GM12878 (cell line): Measurements from ENCODE around the gene CFL2. TPM values are rescaled to one million over a fixed set of nuclear protein-coding genes. Genes with fewer than 3 reads are reported as not detected.

Source experiments
- ATAC-seq: fragments of 200-7000 bp; cut with Tn5 transposase; 3 replicates; pipeline ENCODE4 v1.9.1; 2020; ENCODE audit warnings: mild to moderate bottlenecking, moderate library complexity
- BruUV-seq: library from RNA; stranded (reverse); fragments of 400-500 nt; replicated peaks from 2 replicates; lab custom pipeline; 2021; lab: Mats Ljungman, UMichigan
- CTCF ChIA-PET: fragments of 300-600 bp; sonication (Branson Sonifier 250); formaldehyde crosslinking; extraction: SDS; loops from one replicate; lab custom pipeline; 2021; ENCODE audit warnings: inconsistent platforms; lab: Yijun Ruan, JAX
- POLR2A ChIA-PET: fragments of 350-600 bp; formaldehyde crosslinking; extraction: SDS; loops from one replicate; lab custom pipeline; 2021; ENCODE audit warnings: inconsistent platforms; lab: Charles Lee
- RAD21 ChIA-PET: fragments of 300-600 bp; sonication (Branson Sonifier 250); formaldehyde crosslinking; loops from one replicate; lab custom pipeline; 2023; ENCODE audit warnings: antibody characterized with exemption; ENCODE audit not compliant: unreplicated experiment; lab: Charles Lee
- SMC1A ChIA-PET: fragments of 300-600 bp; sonication (Branson Sonifier 250); formaldehyde crosslinking; loops from one replicate; lab custom pipeline; 2023; ENCODE audit not compliant: unreplicated experiment, uncharacterized antibody; lab: Charles Lee
- DNase-seq: peaks from one replicate; pipeline ENCODE4 v3.0.0-alpha.2; 2011; ENCODE audit warnings: low read depth, low spot score
- FAIRE-seq: peaks from 3 replicates; lab custom pipeline; 2011; peaks lifted over from hg19 to GRCh38; lab: Jason Lieb, UNC
- H2AFZ ChIP-seq: 2 replicates; pipeline ENCODE4 v1.6.0; 2011; ENCODE audit warnings: low read depth, low read length, control low read depth; ENCODE audit not compliant: control insufficient read depth
- H3K27ac ChIP-seq: 2 replicates; pipeline ENCODE4 v1.5.1; 2011; ENCODE audit warnings: control low read depth; ENCODE audit not compliant: control insufficient read depth, insufficient read depth
- H3K27me3 ChIP-seq, 2 experiments: replicated peaks in 1 of 2; 2 replicates each; pipeline versions ENCODE4 v1.6.0 to v1.6.1; 2011; ENCODE audit warnings: low read length in 1 of 2; ENCODE audit not compliant: control insufficient read depth in 2 of 2, insufficient read depth in 2 of 2
- H3K36me3 ChIP-seq, 2 experiments: 2 replicates each; pipeline ENCODE4 v1.5.1; 2011; ENCODE audit warnings: low read length in 1 of 2; ENCODE audit not compliant: control insufficient read depth in 2 of 2, insufficient read depth in 2 of 2
- H3K4me1 ChIP-seq: 2 replicates; pipeline ENCODE4 v1.6.1; 2011; ENCODE audit warnings: mild to moderate bottlenecking, low read length, moderate library complexity, mixed read lengths; ENCODE audit not compliant: control insufficient read depth, insufficient read depth
- H3K4me2 ChIP-seq: 2 replicates; pipeline ENCODE4 v1.6.0; 2011; ENCODE audit warnings: control low read depth; ENCODE audit not compliant: control insufficient read depth, insufficient read depth
- H3K4me3 ChIP-seq: fragments of 200-600 bp; sonication (generic); 2 replicates; pipeline ENCODE4 v1.5.1; 2016
- H3K79me2 ChIP-seq: 2 replicates; pipeline ENCODE4 v1.6.0; 2011; ENCODE audit warnings: low read length; ENCODE audit not compliant: control insufficient read depth, insufficient read depth
- H3K9ac ChIP-seq: 2 replicates; pipeline ENCODE4 v1.8.0; 2011; ENCODE audit warnings: low read length, control low read depth, mixed read lengths; ENCODE audit not compliant: control insufficient read depth, insufficient read depth
- H3K9me3 ChIP-seq: replicated peaks from 3 replicates; pipeline ENCODE4 v1.5.1; 2011; ENCODE audit warnings: mild to moderate bottlenecking, low read length; ENCODE audit not compliant: control insufficient read depth, insufficient read depth
- H4K20me1 ChIP-seq: 2 replicates; pipeline ENCODE4 v1.6.0; 2011; ENCODE audit not compliant: control insufficient read depth, insufficient read depth
- E4F1 ChIP-seq: fragments of 450-650 bp; IDR thresholded peaks from 2 replicates; pipeline ENCODE4 v1.6.1; 2018; ENCODE audit warnings: borderline replicate concordance, mild to moderate bottlenecking; ENCODE audit not compliant: partially characterized antibody
- TCF3 ChIP-seq: IDR thresholded peaks from 2 replicates; pipeline ENCODE4 v1.6.1; 2012; ENCODE audit warnings: low read depth, mild to moderate bottlenecking, low read length, borderline replicate concordance; ENCODE audit not compliant: insufficient read depth
- USF2 ChIP-seq: IDR thresholded peaks from 2 replicates; pipeline ENCODE4 v1.6.1; 2011; ENCODE audit warnings: low read depth, low read length, improper control_type of control experiment, borderline replicate concordance
- ZZZ3 ChIP-seq: IDR thresholded peaks from 2 replicates; pipeline ENCODE4 v1.6.1; 2011; ENCODE audit warnings: low read depth; ENCODE audit not compliant: control insufficient read depth, insufficient read length
- WGBS: methylation state at CpG from one replicate; pipeline ENCODE4 v1.1.6; 2016; ENCODE audit warnings: low lambda C conversion rate; ENCODE audit not compliant: insufficient replicate concordance, insufficient coverage; ENCODE audit errors: missing lambda C conversion rate; 5-methylcytosine and 5-hydroxymethylcytosine counted together
- in situ Hi-C: fragments of 300-500 bp; cut with MboI; formaldehyde crosslinking; loops from 9 replicates; pipeline ENCODE4 v1.14.3; 2018; ENCODE audit warnings: mixed read lengths
- intact Hi-C: fragments of 100-400 bp; cut with micrococcal nuclease; formaldehyde crosslinking; loops from one replicate; pipeline ENCODE4 v1.14.2; 2022; ENCODE audit not compliant: unreplicated experiment
- polyA plus RNA-seq, 11 experiments: library from polyadenylated mRNA; depleted of rRNA in 4 of 11; unstranded in 6 of 11; stranded (reverse) in 5 of 11; fragments of >200 nt; fragmentation: Nextera tagmentation in 4 of 11; fragmentation: Illumina TruSeq in 1 of 11; extraction: Ambion mirVana in 4 of 11; extraction: Trizol in 1 of 11; gene quantifications; 1 replicate in 1 of 11; 2 replicates in 10 of 11; pipeline versions ENCODE4 v1.2.1 to v1.2.3, GENCODE V29; 2011 to 2016; ENCODE audit warnings: inconsistent platforms in 2 of 11, missing spikeins in 2 of 11, low read depth in 1 of 11
- total RNA-seq, 4 experiments: library from RNA; depleted of rRNA in 3 of 4; stranded (reverse); fragments of >200 nt in 3 of 4; fragmentation: Illumina TruSeq in 1 of 4; extraction: Trizol in 1 of 4; gene quantifications; 2 replicates each; pipeline versions ENCODE4 v1.2.1 to v1.2.3, GENCODE V29; 2013 to 2021

Gene CFL2
- total and polyA plus RNA-seq, 10 of the 15 experiments (the other 5 are each of a cell fraction or from before 2014, with no cell fraction given) = 4.7 to 13.4 (median 8.4) TPM

- CTCF ChIA-PET = interaction anchor here (0.7 kb wide), 1 partner anchor 229 kb away, joined by 4 read pairs; no protein-coding TSS in a partner anchor
- FAIRE-seq (no peak), DNase-seq (no peak), ATAC-seq (no peak)
- no peak overlapping the region for H2AFZ ChIP-seq
- no peak overlapping the region for H3K27ac ChIP-seq
- H3K4me3 ChIP-seq = no peak overlapping the region
- no peaks in the 10 kb centered on the region for H3K27me3 ChIP-seq
- RAD21 ChIA-PET = no interaction called here
- POLR2A ChIA-PET = no interaction called here
- no peak overlapping the region for H3K9ac ChIP-seq
- no peak overlapping the region for H3K4me2 ChIP-seq
- no peaks in the 10 kb centered on the region for H4K20me1 ChIP-seq
- no peaks in the 10 kb centered on the region for H3K4me1 ChIP-seq
- 95% methylated on average over 2 of the region's 2 CpGs for WGBS
- no peaks in the 10 kb centered on the region for H3K9me3 ChIP-seq
- TF ChIP-seq ZZZ3 (no peak), E4F1 (no peak), USF2 (no peak), TCF3 (no peak)
- H3K79me2 ChIP-seq = no peaks in the 10 kb centered on the region
- H3K36me3 ChIP-seq = peaks cover 0 to 4% of the 10 kb centered on the region in 2 experiments; a peak in 2 of 4 replicates
- intact Hi-C loops = no loop called here
- BruUV-seq = no TSS peak
- in situ Hi-C loops = no loop called here
- SMC1A ChIA-PET = no interaction called here
Measured at GRCh38 chr14:34755215-34755614, 40.8 kb upstream of the CFL2 start.
